Osteocyte (in vitro differentiated cells): Measurements from ENCODE around the gene GRK2. TPM values are rescaled to one million over a fixed set of nuclear protein-coding genes. Genes with fewer than 3 reads are reported as not detected.

Experiments
- DNase-seq: peaks from one replicate; pipeline ENCODE4 v3.0.0; 2021; ENCODE audit warnings: mixed read lengths; ENCODE audit not compliant: unreplicated experiment; ENCODE audit errors: extremely low spot score
- H3K27ac Mint-ChIP-seq: one replicate; pipeline ENCODE4 v1.8.0; 2021; ENCODE audit warnings: mild to moderate bottlenecking, mixed read lengths; ENCODE audit not compliant: unreplicated experiment
- H3K27me3 Mint-ChIP-seq: one replicate; pipeline ENCODE4 v1.8.0; 2021; ENCODE audit warnings: mixed read lengths; ENCODE audit not compliant: unreplicated experiment
- H3K36me3 Mint-ChIP-seq: one replicate; pipeline ENCODE4 v1.8.0; 2021; ENCODE audit warnings: mixed read lengths; ENCODE audit not compliant: unreplicated experiment
- H3K4me1 Mint-ChIP-seq: one replicate; pipeline ENCODE4 v1.8.0; 2021; ENCODE audit warnings: mixed read lengths; ENCODE audit not compliant: unreplicated experiment
- H3K4me3 Mint-ChIP-seq: one replicate; pipeline ENCODE4 v1.8.0; 2021; ENCODE audit warnings: mild to moderate bottlenecking, moderate library complexity, mixed read lengths; ENCODE audit not compliant: unreplicated experiment
- H3K9me3 Mint-ChIP-seq: one replicate; pipeline ENCODE4 v1.8.0; 2021; ENCODE audit warnings: mixed read lengths; ENCODE audit not compliant: unreplicated experiment
- CTCF ChIP-seq: fragments of 200-600 bp; sonication (generic); IDR thresholded peaks from 2 replicates; pipeline ENCODE4 v1.5.0; 2021; ENCODE audit warnings: antibody characterized with exemption, mild to moderate bottlenecking, moderate library complexity
- total RNA-seq: library from RNA; stranded (reverse); gene quantifications from 2 replicates; pipeline ENCODE4 v1.2.1, GENCODE V29; 2021

Gene GRK2
- total RNA-seq, 1 donor from 2014 or later = 45.0 TPM

DNA sequence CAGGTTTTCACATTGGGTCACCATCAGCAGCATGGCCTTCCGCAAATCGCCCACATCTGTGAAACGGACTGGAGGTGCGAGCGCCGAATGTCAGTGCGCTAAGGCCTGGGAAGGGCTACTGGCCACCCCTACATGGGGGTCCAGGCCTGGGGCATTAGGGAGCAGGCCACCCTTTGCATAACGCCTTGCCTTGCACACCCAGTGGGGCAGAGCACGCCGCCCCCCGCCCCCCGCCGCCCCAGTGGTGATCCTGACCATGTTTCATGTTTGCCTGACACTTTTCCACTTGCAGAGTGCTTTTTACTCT lies 2.6 kb downstream of the GRK2 start:
- no peak overlapping the region for H3K27ac Mint-ChIP-seq
- no peak overlapping the region for H3K4me3 Mint-ChIP-seq
- H3K36me3 Mint-ChIP-seq = no peaks in the 10 kb centered on the region
- no peak for TF ChIP-seq CTCF
- peaks cover 59% of the 10 kb centered on the region for H3K4me1 Mint-ChIP-seq
- no peak for DNase-seq
- H3K27me3 Mint-ChIP-seq = no peaks in the 10 kb centered on the region
- H3K9me3 Mint-ChIP-seq = no peaks in the 10 kb centered on the region

DNA sequence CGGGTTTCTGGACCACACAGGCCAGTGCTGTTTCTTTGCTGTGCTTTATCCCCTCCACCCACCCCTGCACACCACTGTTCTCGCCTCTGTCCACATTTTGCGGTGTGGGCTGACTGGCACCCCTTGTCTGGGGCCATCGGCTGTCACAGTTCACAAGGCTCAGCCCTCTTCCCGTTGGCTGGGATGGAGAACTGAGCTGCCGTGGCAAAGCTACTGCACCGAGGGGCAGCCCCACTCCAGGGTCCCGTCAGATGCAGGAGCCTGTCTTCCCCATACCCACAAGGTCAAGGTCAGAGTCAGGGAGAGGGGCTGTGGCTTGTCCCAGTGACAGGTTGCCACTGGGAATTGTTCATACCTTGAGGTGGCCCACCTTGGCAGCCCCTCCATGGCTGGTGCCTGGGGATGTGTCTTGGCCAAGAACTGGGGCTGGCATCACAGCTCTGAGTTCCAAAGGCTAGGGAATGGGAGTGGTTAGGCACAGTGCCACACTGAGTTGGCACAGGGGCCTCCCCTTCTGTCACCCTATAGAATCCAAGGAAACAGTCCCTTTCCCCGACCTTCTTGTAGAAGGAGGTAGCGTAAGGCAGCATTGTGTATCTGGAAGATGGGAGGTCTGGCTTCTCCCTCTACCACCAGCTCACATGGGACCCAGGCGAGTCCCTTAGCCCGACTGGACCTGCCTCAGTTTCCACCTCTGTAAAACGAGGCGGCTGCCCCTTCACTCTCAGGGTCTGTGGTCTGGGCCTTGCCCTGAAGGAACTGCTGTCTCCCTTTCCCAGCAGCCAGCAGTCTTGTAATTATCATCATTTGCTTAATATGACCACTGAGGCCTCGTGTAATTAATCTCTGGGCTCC lies 3.4 kb downstream of the GRK2 start:
- Mint-ChIP-seq H3K27ac (peak overlapping the region; percentile 70), H3K4me3 (peak overlapping the region; percentile 49), H3K36me3 (no peaks in the 10 kb centered on the region), H3K27me3 (no peaks in the 10 kb centered on the region), H3K9me3 (no peaks in the 10 kb centered on the region), H3K4me1 (peaks cover 65% of the 10 kb centered on the region)
- no peak for TF ChIP-seq CTCF
- DNase-seq = no peak

GRCh38 chr11:67270256-67271204 lies 4.3 kb downstream of the GRK2 start:
- H3K9me3 Mint-ChIP-seq = no peaks in the 10 kb centered on the region
- H3K27ac Mint-ChIP-seq = peak overlapping the region; percentile 70
- no peaks in the 10 kb centered on the region for H3K36me3 Mint-ChIP-seq
- peak overlapping the region; percentile 49 for H3K4me3 Mint-ChIP-seq
- no peak for DNase-seq
- no peak for TF ChIP-seq CTCF
- peaks cover 65% of the 10 kb centered on the region for H3K4me1 Mint-ChIP-seq
- no peaks in the 10 kb centered on the region for H3K27me3 Mint-ChIP-seq

- Mint-ChIP-seq H3K36me3 (no peaks in the 10 kb centered on the region), H3K27ac (no peak overlapping the region), H3K4me3 (no peak overlapping the region), H3K4me1 (peaks cover 62% of the 10 kb centered on the region), H3K27me3 (no peaks in the 10 kb centered on the region), H3K9me3 (no peaks in the 10 kb centered on the region)
- no peak for DNase-seq
- TF ChIP-seq CTCF = no peak
These were observed 4.9 kb downstream of the GRK2 start for GRCh38 chr11:67271205-67271540.
